Endometrial microvascular endothelial cells (primary cell): ENCODE data around the gene NEDD9. TPM values are rescaled to one million over a fixed set of nuclear protein-coding genes. Genes with fewer than 3 reads are reported as not detected.

ENCODE experiments used
- in situ Hi-C: cut with HindIII; loops from 2 replicates; pipeline ENCODE4 v1.10.0; 2017; ENCODE audit warnings: low sequenced_read_pairs, low pct_unique_long_range_greater_than_20kb; ENCODE audit errors: inconsistent ontology term
- total RNA-seq: library from RNA; depleted of rRNA; stranded (reverse); fragments of >200 nt; gene quantifications from one replicate; pipeline ENCODE4 v1.2.3, GENCODE V29; 2015; ENCODE audit errors: inconsistent ontology term

The NEDD9 gene, protein sequence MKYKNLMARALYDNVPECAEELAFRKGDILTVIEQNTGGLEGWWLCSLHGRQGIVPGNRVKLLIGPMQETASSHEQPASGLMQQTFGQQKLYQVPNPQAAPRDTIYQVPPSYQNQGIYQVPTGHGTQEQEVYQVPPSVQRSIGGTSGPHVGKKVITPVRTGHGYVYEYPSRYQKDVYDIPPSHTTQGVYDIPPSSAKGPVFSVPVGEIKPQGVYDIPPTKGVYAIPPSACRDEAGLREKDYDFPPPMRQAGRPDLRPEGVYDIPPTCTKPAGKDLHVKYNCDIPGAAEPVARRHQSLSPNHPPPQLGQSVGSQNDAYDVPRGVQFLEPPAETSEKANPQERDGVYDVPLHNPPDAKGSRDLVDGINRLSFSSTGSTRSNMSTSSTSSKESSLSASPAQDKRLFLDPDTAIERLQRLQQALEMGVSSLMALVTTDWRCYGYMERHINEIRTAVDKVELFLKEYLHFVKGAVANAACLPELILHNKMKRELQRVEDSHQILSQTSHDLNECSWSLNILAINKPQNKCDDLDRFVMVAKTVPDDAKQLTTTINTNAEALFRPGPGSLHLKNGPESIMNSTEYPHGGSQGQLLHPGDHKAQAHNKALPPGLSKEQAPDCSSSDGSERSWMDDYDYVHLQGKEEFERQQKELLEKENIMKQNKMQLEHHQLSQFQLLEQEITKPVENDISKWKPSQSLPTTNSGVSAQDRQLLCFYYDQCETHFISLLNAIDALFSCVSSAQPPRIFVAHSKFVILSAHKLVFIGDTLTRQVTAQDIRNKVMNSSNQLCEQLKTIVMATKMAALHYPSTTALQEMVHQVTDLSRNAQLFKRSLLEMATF
- total RNA-seq, result 53.2 TPM

DNA sequence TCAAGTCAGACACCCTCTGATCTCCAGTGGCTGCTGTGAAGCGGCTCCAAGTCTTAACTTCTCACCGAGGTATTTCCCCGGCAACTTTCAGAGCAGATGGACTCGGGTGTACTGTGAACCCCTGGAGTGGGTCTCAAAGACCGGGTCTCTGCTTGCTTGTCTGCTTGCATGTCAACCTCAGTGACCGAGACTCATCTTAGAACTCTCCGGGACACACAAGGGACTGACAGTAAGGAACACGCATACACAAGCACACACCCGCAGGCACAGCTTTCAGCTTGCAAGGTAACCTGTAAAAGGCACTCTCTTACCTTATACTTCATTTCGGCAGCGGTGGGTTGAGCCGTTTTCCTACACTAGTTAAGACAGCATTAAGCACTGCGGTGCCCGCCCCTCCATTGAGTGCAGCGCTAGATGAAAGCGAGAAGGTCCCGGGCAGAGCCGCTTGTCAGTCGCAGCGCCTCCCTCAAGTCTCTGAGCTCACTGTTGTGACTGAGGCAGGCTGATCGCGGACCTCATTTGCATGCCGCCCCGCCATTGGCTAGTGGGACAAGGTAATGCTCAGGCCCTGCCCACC, at the start of gene NEDD9:
NEDD9 (minus strand) TSS at position 476 of the 577 bp plus-strand sequence; CDS start at position 323, 153 bp downstream.
- in situ Hi-C loops, result loop anchor here (25.0 kb wide), 1 partner anchor 255 kb away; no protein-coding TSS in a partner anchor

DNA sequence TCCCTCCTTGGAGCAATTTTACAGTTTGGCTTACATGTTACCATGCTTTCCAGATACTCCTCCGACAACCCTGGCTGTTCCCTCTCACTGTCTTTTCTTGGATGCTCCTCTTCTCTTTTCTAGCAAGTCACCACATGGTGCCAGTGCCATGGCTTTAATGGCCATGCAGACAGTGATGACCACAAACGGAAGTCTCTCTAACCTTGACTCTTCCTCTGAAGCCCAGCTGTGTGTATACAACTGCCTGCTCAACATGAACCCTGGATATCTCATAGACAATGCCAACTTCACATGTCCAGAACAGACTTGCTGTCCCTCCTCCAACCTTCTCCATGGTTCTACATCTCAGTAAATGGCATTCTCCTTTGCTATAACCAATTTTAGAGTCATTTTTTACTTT, 49.8 kb upstream of the NEDD9 start:
- in situ Hi-C loops, result no loop called here

DNA sequence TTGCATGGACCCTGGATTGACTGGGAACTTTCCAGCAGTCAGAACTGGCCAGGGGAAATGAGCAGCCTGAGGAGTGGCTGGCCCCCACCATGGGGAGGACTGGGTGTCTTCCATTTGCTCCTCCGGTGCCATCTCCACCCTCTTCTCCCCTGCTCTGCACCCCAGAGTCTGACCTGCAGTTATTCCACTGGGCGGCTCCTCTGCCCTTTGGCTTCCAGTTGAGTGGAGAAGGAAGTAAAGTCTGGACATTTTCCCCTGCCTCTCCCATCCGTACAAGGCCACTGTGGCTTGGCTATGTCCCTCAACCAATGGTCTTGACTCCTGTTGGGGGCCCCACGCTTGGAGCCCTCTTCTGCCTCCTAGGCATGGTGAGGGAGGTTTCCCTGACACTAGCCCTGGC, 47.9 kb upstream of the NEDD9 start:
- in situ Hi-C loops, result no loop called here

DNA sequence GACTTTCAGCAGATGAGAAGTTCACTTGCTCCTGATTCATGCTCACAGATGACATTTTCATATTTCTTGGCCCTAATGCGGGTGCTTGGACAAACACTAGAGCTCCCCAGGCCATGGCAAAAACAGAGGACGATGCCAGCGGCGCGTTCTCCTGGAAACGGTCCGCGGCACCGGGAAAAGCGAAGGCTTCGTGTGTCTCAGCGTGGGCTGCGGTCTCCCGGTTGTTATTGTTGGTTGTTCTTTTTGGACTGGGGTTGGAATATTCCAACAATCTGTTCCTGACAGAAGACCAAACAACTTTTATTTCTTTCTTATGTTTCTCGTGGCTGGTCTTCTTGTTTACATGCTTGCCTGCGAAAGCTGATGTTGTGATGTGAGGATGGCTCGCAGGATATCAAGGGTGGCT, 46.8 kb upstream of the NEDD9 start:
- in situ Hi-C loops, result no loop called here

DNA sequence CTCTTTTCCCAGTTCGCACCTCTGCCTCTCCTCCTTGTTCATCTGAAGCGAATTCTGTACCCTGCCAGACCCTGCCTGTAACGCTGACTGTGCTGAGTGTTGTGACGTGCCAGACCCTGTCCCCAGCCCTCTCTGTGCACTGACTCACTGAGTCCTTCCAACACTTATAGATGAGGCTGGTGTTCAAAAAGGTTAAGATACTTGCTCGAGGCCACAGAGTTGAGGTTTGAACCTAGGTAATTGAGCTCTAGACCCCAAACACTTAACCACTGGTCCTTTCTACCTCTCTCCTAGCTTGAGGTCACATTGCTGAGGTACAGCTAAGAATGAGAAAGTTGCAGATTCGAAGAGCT, 45.7 kb upstream of the NEDD9 start:
- in situ Hi-C loops, result no loop called here

DNA sequence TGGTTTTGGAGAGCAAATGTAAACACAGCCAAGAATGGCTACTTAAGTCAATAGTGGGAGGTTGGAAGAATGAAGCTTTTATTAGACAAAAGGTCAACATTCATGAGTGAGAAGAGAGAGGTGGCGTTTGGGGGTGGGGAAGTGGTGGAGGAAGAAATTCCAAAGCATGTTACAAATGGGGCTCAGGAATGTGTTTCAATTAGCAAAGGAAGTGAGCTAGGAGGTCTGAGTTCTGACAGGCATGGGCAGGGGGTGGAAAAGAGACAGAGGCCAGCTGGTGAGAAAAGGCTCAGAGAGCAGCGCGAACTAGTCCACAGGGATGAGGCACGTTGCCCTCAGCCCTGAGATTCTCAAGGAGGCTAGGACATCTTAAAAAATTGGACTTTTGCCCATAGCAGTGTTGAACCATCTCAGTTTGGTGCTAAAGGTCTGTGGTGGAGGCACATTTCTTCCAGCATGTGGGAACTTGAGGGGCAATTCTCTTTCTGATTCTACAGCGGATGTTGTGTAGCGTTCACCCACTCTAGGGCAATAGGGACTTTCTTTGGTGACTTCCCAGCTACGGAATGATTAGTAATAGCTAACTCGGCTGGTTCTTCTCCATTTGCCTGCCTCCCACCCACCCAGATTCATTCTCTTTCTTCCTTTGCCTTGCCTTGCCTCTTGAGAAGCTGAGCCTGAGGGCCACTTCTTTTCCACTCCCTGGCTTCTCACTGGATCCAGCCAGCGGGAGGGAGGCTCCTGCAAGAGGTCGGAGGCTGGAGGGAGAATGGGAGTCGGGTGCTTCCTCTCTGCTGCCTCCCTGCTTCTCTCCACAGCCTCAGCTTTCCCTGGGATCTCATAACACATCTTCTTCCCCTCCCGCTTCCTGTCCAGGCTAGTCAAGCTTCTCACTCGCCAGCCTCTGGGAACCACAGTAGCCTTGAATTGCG, 45.1 kb upstream of the NEDD9 start:
- in situ Hi-C loops, result no loop called here

DNA sequence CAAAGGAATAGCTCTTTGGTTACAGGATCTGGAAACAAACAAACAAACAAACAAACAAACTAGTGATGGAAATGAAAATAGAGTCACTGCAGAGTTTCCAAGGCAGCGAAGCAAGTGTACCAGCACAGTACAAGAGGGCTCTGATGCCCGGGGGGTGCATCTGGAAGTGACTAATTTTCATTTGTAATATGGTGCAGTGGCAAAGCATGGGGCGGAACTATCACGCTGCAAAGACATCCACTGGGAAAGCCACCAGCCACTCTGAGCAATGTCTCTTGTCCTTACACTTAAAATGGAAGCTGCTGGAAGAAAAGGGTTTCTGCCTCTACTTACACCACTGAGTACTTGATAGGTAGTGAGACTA, 44.4 kb upstream of the NEDD9 start:
- in situ Hi-C loops, result no loop called here

DNA sequence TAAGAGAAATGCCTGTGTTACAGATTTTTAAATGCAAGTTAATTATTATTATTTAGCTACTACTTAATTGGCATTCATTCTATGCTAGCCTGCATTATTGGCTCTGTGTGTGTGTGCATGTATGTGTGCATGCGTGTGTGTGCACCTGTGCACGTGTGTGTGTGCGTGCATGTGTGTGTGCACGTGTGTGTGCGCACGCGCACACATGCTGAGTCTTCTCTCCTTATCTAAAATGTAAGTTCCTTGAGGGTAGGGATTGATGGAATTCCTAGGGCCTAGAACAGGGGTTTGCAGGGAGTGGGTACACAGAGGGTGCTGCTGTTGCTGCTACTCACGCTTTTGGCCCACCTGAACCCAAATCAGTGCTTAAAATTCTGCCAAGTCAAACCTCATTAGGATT, 43.8 kb upstream of the NEDD9 start:
- in situ Hi-C loops, result no loop called here

DNA sequence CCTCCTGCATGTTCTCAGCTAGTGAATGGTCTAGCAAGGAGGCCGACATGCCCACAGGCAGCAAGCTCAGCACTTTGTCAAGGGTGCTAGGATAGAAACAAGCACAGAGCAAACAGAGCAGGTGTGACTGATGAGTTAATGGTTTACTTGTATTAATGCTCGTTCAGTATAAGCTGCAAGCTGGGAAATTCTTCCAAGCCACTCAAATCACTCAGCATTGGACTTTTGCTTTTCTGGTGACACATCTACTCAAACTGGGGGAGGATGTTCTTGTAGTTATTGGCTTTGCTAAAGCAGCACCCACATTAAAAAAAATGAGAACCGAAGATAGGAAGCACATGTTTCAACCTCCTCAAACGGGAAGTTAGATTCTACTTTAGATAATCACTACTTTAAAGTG, 43.1 kb upstream of the NEDD9 start:
- in situ Hi-C loops, result no loop called here

DNA sequence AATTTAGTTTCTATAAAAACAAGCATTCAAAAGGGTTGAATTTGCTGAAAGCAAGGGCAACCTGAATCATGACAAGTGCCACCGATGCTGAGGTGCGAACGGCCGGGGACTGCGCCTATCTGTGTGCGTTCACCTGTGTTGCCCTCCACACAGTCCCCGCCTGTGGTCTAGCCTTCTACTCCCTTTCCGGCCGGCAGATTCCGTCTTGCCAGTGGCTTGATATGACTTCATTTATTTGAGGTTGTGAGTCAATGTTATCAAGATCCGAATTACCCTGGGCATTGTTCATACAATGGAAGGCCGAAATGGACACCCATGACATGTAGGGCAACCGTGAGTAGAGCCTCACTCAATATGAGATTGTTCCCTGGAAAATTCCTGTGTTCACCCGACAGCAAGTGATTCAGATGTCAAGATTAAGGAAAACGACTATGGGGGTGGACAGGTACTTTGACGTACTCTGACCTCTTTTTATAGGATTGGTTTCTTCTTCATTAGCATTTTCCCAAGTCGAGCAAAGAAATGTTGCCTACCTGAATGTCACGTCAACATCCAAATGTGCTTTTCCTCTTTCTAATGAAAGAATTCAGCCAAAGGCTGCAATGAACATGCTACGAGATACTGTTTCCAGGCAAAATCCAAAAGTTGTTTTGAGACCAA, 41.1 kb upstream of the NEDD9 start:
- in situ Hi-C loops, result no loop called here

DNA sequence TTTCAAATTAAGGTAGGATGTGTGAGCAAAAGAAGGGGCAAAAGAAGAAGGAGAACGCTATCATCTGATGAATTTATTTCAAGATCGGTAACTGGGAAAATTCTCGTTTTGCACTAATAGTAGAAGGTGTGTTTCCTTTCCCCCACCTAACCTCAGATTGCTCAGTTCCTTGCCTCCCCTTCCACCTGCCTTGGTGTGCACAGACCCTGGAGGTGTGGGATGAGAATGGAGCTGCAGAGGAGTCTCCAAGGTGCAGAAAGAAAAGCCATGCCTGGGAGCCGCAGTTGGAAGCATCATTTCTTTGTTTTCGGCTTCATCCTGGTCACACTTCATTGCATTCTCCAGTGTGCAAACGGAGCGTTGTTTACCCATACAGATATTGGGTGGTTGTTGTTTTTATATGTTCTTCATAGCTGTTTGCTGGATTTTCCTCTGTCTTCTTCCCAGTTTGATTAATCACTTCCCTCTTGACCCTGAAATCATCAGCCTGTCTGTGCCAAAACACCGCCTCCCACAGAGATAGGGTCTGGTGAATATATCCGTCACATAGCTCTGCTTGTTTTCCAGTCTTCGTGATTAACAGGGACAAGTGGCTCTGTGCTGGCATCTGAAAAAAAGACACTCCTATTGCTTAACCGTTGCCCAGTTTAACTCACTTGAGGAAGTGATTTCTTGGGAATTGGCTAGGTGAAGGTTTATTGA, 40.2 kb upstream of the NEDD9 start:
- in situ Hi-C loops, result no loop called here

DNA sequence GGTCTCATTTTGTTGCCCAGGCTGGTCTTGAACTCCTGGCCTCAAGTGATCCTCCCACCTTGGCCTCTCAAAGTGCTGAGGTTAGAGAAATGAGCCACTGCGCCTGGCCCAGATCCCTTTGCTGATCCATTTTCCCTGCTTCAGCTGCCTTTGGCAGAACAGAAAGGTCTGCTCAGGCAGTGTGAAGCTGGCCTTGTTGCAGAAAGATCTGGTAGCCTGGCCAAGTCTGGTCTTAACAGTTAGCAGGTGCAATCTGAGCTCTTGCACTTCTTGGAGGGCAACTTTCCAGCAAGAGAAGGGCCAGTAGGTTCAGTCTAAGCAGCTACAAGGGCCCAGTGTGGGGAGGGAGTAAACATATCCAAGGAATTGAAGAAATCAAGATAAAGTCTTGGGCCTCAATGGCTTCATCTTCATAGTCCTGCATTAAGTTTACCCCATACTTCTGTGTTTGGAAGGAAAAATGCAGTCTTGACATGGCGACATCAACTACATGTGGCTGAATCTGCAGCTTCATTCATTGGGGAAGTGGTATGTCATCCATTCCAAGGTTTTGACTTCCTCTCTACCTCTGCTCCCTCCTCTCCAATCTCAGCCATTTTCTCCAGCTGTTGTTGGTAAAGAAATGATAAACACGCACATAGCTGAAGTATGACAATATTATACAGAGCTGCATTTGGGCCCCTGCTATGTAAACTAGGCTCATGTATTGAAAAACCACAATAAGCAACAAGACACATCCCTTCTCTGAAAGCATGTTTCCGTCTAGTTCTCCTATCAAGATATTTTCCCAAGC, 39.0 kb upstream of the NEDD9 start:
- in situ Hi-C loops, result no loop called here

DNA sequence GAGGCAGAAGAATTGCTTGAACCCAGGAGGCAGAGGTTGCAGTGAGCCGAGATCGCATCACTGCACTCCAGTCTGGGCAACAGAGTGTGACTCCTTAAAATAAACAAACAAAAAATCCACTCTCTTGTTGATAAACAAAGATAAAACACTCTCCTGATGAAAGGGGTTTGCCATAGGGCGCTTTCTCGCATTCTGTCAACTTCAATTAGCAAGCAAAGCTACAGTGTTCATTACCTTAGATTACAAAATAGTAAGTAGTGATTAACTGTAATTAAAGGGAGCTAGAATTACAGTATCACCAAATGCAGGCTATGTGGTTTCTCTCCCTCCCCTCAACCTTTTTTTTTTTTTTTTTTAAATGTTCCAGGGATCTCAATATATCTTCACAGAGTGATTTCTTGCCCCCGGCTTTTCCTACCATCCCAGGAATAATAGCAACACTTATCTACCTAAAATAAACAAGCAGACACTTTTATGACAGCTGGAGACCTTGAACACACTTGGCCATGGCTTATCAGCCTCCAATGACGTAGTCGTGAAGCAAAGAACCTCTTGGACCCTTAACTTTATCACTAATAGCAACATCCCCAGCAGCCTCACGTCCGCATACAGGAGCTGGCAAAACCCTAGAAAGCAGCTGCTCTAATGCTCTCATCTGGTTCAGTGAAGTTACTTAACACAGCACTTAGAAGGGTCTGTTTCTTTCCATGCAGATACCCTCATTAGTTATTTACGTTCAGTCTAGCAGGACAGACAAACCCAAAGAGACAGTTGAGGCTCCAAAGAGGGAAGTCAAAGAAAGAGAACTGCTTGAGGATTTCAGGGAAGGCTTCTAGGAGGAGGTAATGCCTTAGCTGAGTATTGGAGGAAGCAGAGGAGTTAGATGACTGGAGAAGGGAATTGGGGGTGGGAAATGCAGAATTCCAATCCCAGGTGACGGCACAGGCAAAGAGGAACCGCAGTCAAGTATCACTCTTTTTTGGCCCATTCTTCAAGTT, 37.9 kb upstream of the NEDD9 start:
- in situ Hi-C loops, result no loop called here

DNA sequence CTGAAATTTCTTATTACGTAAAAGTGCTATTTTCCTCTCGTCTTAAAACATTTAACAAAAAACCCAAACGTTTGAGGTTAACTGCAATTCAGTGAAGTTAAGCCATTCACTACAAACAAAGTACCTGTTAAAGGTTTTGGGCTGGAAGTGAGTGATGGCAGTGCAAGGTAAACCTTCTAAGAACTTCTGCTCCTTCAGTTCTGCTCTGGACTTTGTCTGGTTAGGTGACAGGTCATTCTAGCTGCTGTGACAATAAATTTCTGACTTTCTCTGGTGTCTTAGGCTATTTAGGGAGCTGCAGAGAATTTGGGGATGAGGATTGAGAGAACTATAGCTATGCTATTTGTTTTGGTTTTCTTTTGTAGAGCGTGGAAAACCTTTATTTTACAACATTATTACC, 36.5 kb upstream of the NEDD9 start:
- in situ Hi-C loops, result no loop called here

DNA sequence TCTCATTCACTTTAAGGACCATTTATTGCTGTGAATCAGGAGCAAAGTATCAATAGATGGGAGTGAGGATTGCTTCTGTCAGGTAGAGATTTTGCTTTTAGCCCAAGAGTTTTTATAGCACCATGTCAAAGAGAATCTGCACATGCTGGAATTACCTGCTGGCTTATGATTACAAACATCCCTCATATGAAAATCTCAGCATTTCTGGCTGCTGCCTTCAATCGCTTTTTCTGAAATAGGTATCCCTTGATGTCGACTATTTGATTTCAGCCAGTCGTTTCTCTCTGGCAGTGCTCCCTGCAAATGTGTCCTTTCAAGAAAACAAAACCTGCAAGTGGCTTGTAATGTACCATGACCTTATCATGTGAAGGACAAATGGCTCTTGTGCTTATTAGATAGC, 34.5 kb upstream of the NEDD9 start:
- in situ Hi-C loops, result no loop called here

DNA sequence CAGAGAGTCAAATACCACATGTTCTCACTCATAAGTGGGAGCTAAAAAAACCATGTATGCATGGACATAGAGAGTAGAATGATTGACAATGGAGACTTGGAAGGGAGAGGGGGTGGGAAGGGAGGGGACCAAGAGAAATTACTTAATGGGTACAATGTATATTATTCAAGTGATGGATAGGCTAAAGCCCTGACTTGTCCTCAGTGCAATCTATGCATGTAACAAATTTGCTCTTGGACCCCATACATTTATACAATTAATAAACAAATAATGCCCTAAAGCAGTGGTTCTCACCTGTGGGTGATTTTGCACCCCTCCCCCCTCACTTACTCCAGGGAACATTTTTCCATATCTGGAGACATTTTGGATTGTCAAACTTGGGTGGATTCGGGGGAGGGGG, 33.5 kb upstream of the NEDD9 start:
- in situ Hi-C loops, result no loop called here
